ENCODE results near the gene PBX3. TPM values are rescaled to one million over a fixed set of nuclear protein-coding genes. Genes with fewer than 3 reads are reported as not detected.

The PBX3 gene
- total RNA-seq, 1 experiment from 2014 or later: 7.7 TPM

DNA sequence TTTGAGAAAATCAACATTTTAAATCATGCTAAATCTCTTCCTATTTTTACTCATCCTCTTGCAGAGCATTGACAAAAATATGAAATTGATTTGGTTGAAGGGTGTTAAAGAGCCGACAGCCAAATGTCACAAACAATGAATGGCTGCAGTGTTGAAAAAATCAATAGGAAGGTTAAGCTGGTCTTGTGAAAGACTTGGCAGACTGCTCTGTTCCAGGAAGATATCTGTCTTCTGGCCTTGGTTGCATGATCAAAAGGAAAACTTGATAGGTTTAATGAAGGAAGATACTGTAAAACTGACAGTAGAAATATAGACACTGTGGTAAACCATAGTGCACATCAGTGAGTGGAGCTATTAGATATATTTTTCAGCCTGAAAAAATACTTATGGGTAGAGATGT lies 103.6 kb downstream of the PBX3 start:
- ChIA-PET POLR2A (no interaction called here), CTCF (no interaction called here)
- Histone ChIP-seq H3K9me3 (no peaks in the 10 kb centered on the region), H3K4me1 (no peaks in the 10 kb centered on the region), H3K4me3 (ENCODE audit: low read depth, low read length) (no peak overlapping the region), H3K27me3 (replicated peaks; ENCODE audit: control insufficient read depth, insufficient read depth, low read length) (no peaks in the 10 kb centered on the region), H3K36me3 (ENCODE audit: control insufficient read depth, insufficient read depth, low read length) (no peaks in the 10 kb centered on the region)
- intact Hi-C loops (cut with micrococcal nuclease; ENCODE audit: unreplicated experiment): no loop called here
- no peak for DNase-seq
- Mint-ChIP-seq H3K27me3 (ENCODE audit: insufficient read depth, unreplicated experiment) (no peaks in the 10 kb centered on the region), H3K4me1 (ENCODE audit: low read depth, unreplicated experiment) (no peaks in the 10 kb centered on the region), H3K36me3 (ENCODE audit: insufficient read depth, unreplicated experiment) (no peaks in the 10 kb centered on the region), H3K27ac (ENCODE audit: unreplicated experiment) (no peak overlapping the region), H3K4me3 (ENCODE audit: unreplicated experiment) (no peak overlapping the region), H3K9me3 (ENCODE audit: unreplicated experiment) (no peaks in the 10 kb centered on the region)
- TF ChIP-seq, protein P1, sequence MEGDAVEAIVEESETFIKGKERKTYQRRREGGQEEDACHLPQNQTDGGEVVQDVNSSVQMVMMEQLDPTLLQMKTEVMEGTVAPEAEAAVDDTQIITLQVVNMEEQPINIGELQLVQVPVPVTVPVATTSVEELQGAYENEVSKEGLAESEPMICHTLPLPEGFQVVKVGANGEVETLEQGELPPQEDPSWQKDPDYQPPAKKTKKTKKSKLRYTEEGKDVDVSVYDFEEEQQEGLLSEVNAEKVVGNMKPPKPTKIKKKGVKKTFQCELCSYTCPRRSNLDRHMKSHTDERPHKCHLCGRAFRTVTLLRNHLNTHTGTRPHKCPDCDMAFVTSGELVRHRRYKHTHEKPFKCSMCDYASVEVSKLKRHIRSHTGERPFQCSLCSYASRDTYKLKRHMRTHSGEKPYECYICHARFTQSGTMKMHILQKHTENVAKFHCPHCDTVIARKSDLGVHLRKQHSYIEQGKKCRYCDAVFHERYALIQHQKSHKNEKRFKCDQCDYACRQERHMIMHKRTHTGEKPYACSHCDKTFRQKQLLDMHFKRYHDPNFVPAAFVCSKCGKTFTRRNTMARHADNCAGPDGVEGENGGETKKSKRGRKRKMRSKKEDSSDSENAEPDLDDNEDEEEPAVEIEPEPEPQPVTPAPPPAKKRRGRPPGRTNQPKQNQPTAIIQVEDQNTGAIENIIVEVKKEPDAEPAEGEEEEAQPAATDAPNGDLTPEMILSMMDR (IDR thresholded peaks at IDR 0.05; ENCODE audit: insufficient read depth in 1 of 2, low read depth in 1 of 2, low read length in 1 of 2, severe bottlenecking in 1 of 2, unreplicated experiment in 1 of 2): no peak
- no TSS peak for BruUV-seq (replicated peaks)

GRCh38 chr9:125851979-125852378 lies 104.8 kb downstream of the PBX3 start:
- TF ChIP-seq, protein P1 (IDR thresholded peaks at IDR 0.05; ENCODE audit: insufficient read depth in 1 of 2, low read depth in 1 of 2, low read length in 1 of 2, severe bottlenecking in 1 of 2, unreplicated experiment in 1 of 2): no peak
- Histone ChIP-seq H3K4me1 (no peaks in the 10 kb centered on the region), H3K9me3 (no peaks in the 10 kb centered on the region), H3K27me3 (replicated peaks; ENCODE audit: control insufficient read depth, insufficient read depth, low read length) (no peaks in the 10 kb centered on the region), H3K36me3 (ENCODE audit: control insufficient read depth, insufficient read depth, low read length) (no peaks in the 10 kb centered on the region), H3K4me3 (ENCODE audit: low read depth, low read length) (no peak overlapping the region)
- no TSS peak for BruUV-seq (replicated peaks)
- DNase-seq: no peak
- H3K9me3 Mint-ChIP-seq (ENCODE audit: unreplicated experiment): no peaks in the 10 kb centered on the region
- no peaks in the 10 kb centered on the region for H3K36me3 Mint-ChIP-seq (ENCODE audit: insufficient read depth, unreplicated experiment)
- H3K4me1 Mint-ChIP-seq (ENCODE audit: low read depth, unreplicated experiment): no peaks in the 10 kb centered on the region
- no peaks in the 10 kb centered on the region for H3K27me3 Mint-ChIP-seq (ENCODE audit: insufficient read depth, unreplicated experiment)
- POLR2A ChIA-PET: no interaction called here
- no peak overlapping the region for H3K4me3 Mint-ChIP-seq (ENCODE audit: unreplicated experiment)
- intact Hi-C loops (cut with micrococcal nuclease; ENCODE audit: unreplicated experiment): no loop called here
- CTCF ChIA-PET: no interaction called here
- no peak overlapping the region for H3K27ac Mint-ChIP-seq (ENCODE audit: unreplicated experiment)

DNA sequence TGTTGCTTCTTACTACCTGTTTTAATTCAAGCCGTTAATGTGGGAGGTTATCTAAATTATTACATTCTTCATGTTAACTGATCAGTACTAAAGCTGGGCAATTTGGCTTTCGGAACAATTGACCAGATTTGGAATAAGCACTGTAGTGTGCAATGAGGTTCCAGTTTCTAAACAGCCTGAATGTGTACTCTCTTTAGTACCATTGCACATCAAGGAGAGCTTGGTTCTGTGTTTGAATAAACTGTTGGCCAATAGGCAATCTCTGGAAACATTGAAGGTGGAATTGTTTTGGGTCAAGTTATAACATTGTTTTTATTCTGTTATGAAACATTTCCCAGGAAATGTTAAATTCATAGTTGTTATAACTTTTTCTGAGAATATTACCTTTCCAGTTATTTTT lies 105.2 kb downstream of the PBX3 start:
- Histone ChIP-seq H3K4me1 (no peaks in the 10 kb centered on the region), H3K27me3 (replicated peaks; ENCODE audit: control insufficient read depth, insufficient read depth, low read length) (no peaks in the 10 kb centered on the region), H3K9me3 (no peaks in the 10 kb centered on the region), H3K36me3 (ENCODE audit: control insufficient read depth, insufficient read depth, low read length) (no peaks in the 10 kb centered on the region), H3K4me3 (ENCODE audit: low read depth, low read length) (no peak overlapping the region)
- Mint-ChIP-seq H3K9me3 (ENCODE audit: unreplicated experiment) (no peaks in the 10 kb centered on the region), H3K27me3 (ENCODE audit: insufficient read depth, unreplicated experiment) (no peaks in the 10 kb centered on the region), H3K36me3 (ENCODE audit: insufficient read depth, unreplicated experiment) (no peaks in the 10 kb centered on the region), H3K4me3 (ENCODE audit: unreplicated experiment) (no peak overlapping the region), H3K27ac (ENCODE audit: unreplicated experiment) (no peak overlapping the region), H3K4me1 (ENCODE audit: low read depth, unreplicated experiment) (no peaks in the 10 kb centered on the region)
- intact Hi-C loops (cut with micrococcal nuclease; ENCODE audit: unreplicated experiment): no loop called here
- BruUV-seq (replicated peaks): no TSS peak
- TF ChIP-seq, protein P1 (IDR thresholded peaks at IDR 0.05; ENCODE audit: insufficient read depth in 1 of 2, low read depth in 1 of 2, low read length in 1 of 2, severe bottlenecking in 1 of 2, unreplicated experiment in 1 of 2): no peak
- ChIA-PET CTCF (no interaction called here), POLR2A (no interaction called here)
- DNase-seq: no peak

Measured in Caco-2 (cell line).